ENCODE results near the gene UBL4B. TPM values are rescaled to one million over a fixed set of nuclear protein-coding genes. Genes with fewer than 3 reads are reported as not detected.

The UBL4B gene
- polyA plus RNA-seq, 1 donor (not counting 4 experiments of a cell fraction or from before 2014, with no cell fraction given): not detected

GRCh38 chr1:110155878-110156522 lies 43.8 kb downstream of the UBL4B start:
- Histone ChIP-seq H3K9ac (ENCODE audit: control insufficient read depth, extremely low read depth, insufficient read depth, low read length) (no peak overlapping the region), H4K20me1 (ENCODE audit: control insufficient read depth, extremely low read depth, insufficient read depth, low read length) (no peaks in the 10 kb centered on the region), H3K4me1 (ENCODE audit: control insufficient read depth, extremely low read depth, insufficient read depth, low read length) (no peaks in the 10 kb centered on the region), H3K79me2 (ENCODE audit: control insufficient read depth, insufficient read depth, low read length) (no peaks in the 10 kb centered on the region), H2AFZ (ENCODE audit: control insufficient read depth, low read length) (no peak overlapping the region), H3K4me3 (ENCODE audit: control insufficient read depth in 2 of 3, extremely low read depth in 1 of 3, insufficient read depth in 2 of 3, low read depth in 1 of 3, low read length in 3 of 3) (no peak overlapping the region), H3K27ac (ENCODE audit: control insufficient read depth, insufficient read depth, low read length) (no peak overlapping the region), H3K9me3 (ENCODE audit: control insufficient read depth, low read depth, low read length) (no peaks in the 10 kb centered on the region), H3K9me1 (ENCODE audit: control insufficient read depth, extremely low read depth, insufficient read depth, low read length) (no peaks in the 10 kb centered on the region), H3K36me3 (ENCODE audit: control insufficient read depth in 2 of 2, extremely low read depth in 1 of 2, insufficient read depth in 2 of 2, low read length in 2 of 2) (no peaks in the 10 kb centered on the region), H3K4me2 (ENCODE audit: control insufficient read depth, extremely low read depth, insufficient read depth, low read depth, low read length) (no peak overlapping the region), H3K27me3 (ENCODE audit: control insufficient read depth, extremely low read depth, insufficient read depth, low read length) (peaks cover 26% of the 10 kb centered on the region)
- DNase-seq (ENCODE audit: low read depth, low spot score) (no peak), FAIRE-seq (no peak)
- TF ChIP-seq CTCF (optimal IDR thresholded peaks at IDR 0.05 in 1 of 3, IDR thresholded peaks at IDR 0.05 in 1 of 3, conservative IDR thresholded peaks at IDR 0.05 in 1 of 3; ENCODE audit: extremely low read depth in 1 of 3, insufficient read depth in 2 of 3, low read length in 3 of 3) (no peak), EZH2 (IDR thresholded peaks at IDR 0.05; ENCODE audit: low read length) (no peak)
- dilution Hi-C loops (cut with MboI; ENCODE audit: extremely low pct_ligation_motif_present, low sequenced_read_pairs): no loop called here

- DNase-seq (ENCODE audit: low read depth, low spot score) (no peak), FAIRE-seq (no peak)
- H3K9me3 ChIP-seq (ENCODE audit: control insufficient read depth, low read depth, low read length): no peaks in the 10 kb centered on the region
- H3K27ac ChIP-seq (ENCODE audit: control insufficient read depth, insufficient read depth, low read length): no peak overlapping the region
- H3K79me2 ChIP-seq (ENCODE audit: control insufficient read depth, insufficient read depth, low read length): no peaks in the 10 kb centered on the region
- H3K4me3 ChIP-seq (ENCODE audit: control insufficient read depth in 2 of 3, extremely low read depth in 1 of 3, insufficient read depth in 2 of 3, low read depth in 1 of 3, low read length in 3 of 3): no peak overlapping the region
- dilution Hi-C loops (cut with MboI; ENCODE audit: extremely low pct_ligation_motif_present, low sequenced_read_pairs): no loop called here
- H3K27me3 ChIP-seq (ENCODE audit: control insufficient read depth, extremely low read depth, insufficient read depth, low read length): peaks cover 11% of the 10 kb centered on the region
- no peak overlapping the region for H3K4me2 ChIP-seq (ENCODE audit: control insufficient read depth, extremely low read depth, insufficient read depth, low read depth, low read length)
- H2AFZ ChIP-seq (ENCODE audit: control insufficient read depth, low read length): no peak overlapping the region
- H3K4me1 ChIP-seq (ENCODE audit: control insufficient read depth, extremely low read depth, insufficient read depth, low read length): no peaks in the 10 kb centered on the region
- H3K9me1 ChIP-seq (ENCODE audit: control insufficient read depth, extremely low read depth, insufficient read depth, low read length): no peaks in the 10 kb centered on the region
- TF ChIP-seq EZH2 (IDR thresholded peaks at IDR 0.05; ENCODE audit: low read length) (no peak), CTCF (optimal IDR thresholded peaks at IDR 0.05 in 1 of 3, IDR thresholded peaks at IDR 0.05 in 1 of 3, conservative IDR thresholded peaks at IDR 0.05 in 1 of 3; ENCODE audit: extremely low read depth in 1 of 3, insufficient read depth in 2 of 3, low read length in 3 of 3) (no peak)
- H4K20me1 ChIP-seq (ENCODE audit: control insufficient read depth, extremely low read depth, insufficient read depth, low read length): no peaks in the 10 kb centered on the region
- H3K9ac ChIP-seq (ENCODE audit: control insufficient read depth, extremely low read depth, insufficient read depth, low read length): no peak overlapping the region
- no peaks in the 10 kb centered on the region for H3K36me3 ChIP-seq (ENCODE audit: control insufficient read depth in 2 of 2, extremely low read depth in 1 of 2, insufficient read depth in 2 of 2, low read length in 2 of 2)
These were observed 46.0 kb downstream of the UBL4B start for GRCh38 chr1:110158261-110158660.

Measured in keratinocyte (primary cell).